K562 (cell line): ENCODE data around the gene LY6G6F. TPM values are rescaled to one million over a fixed set of nuclear protein-coding genes. Genes with fewer than 3 reads are reported as not detected.

Experiments used
- ETV6 ChIP-seq, 3 experiments: fragments of 150-350 bp in 1 of 3; sonication (generic) in 1 of 3; formaldehyde crosslinking in 1 of 3; IDR thresholded peaks; 2 replicates each; pipeline versions ENCODE4 v1.6.1 to v1.8.0; 2014 to 2022; ENCODE audit warnings: borderline replicate concordance in 2 of 3, low read depth in 2 of 3, antibody characterized with exemption in 1 of 3, low read length in 1 of 3, mild to moderate bottlenecking in 1 of 3, missing genetic modification reagents in 1 of 3
- GATA2 ChIP-seq: sonication (generic); formaldehyde crosslinking; IDR thresholded peaks from 2 replicates; pipeline ENCODE4 v1.4.0; 2020; ENCODE audit warnings: mild to moderate bottlenecking, missing genetic modification reagents
- NR1H2 ChIP-seq: sonication (generic); formaldehyde crosslinking; IDR thresholded peaks from 2 replicates; pipeline ENCODE4 v1.4.0; 2020; ENCODE audit warnings: mild to moderate bottlenecking, missing genetic modification reagents
- RB1 ChIP-seq: fragments of 450-650 bp; IDR thresholded peaks from 2 replicates; pipeline ENCODE4 v1.6.1; 2017; ENCODE audit warnings: low read depth, mild to moderate bottlenecking
- SRSF7 ChIP-seq: fragments of 200-400 bp; formaldehyde crosslinking; optimal IDR thresholded peaks from 2 replicates; pipeline ENCODE3; 2017; ENCODE audit warnings: mild to moderate bottlenecking, low read depth, low read length
- ZBTB1 ChIP-seq: sonication (generic); formaldehyde crosslinking; IDR thresholded peaks from 2 replicates; pipeline ENCODE4 v1.8.1; 2023; ENCODE audit warnings: missing genetic modification reagents, low read depth, mild to moderate bottlenecking, borderline replicate concordance
- ZNF134 ChIP-seq: fragments of 250-450 bp; sonication (Bioruptor Pico); conservative IDR thresholded peaks from 2 replicates; pipeline ENCODE4 v1.4.0; 2020
- ZNF174 ChIP-seq: fragments of 250-450 bp; sonication (Bioruptor Pico); IDR thresholded peaks from 2 replicates; pipeline ENCODE4 v1.4.0; 2020; ENCODE audit warnings: mild to moderate bottlenecking
- ZNF707 ChIP-seq: fragments of 250-450 bp; sonication (Bioruptor Pico); conservative IDR thresholded peaks from 2 replicates; pipeline ENCODE4 v1.8.0; 2022; ENCODE audit warnings: inconsistent platforms, mild to moderate bottlenecking, moderate library complexity
- polyA plus RNA-seq, 8 experiments: library from polyadenylated mRNA; depleted of rRNA in 4 of 8; stranded (reverse) in 5 of 8; unstranded in 3 of 8; fragments of >200 nt; fragmentation: Nextera tagmentation in 2 of 8; fragmentation: Illumina TruSeq in 1 of 8; extraction: Ambion mirVana in 2 of 8; extraction: Trizol in 1 of 8; gene quantifications; 2 replicates each; pipeline versions ENCODE4 v1.2.1 to v1.2.3, GENCODE V29; 2011 to 2014; ENCODE audit warnings: inconsistent platforms in 1 of 8, missing spikeins in 1 of 8
- total RNA-seq, 7 experiments: library from RNA; depleted of rRNA in 6 of 7; stranded (reverse); fragments of >200 nt in 6 of 7; fragmentation: Illumina TruSeq in 2 of 7; extraction: Trizol in 2 of 7; gene quantifications; 2 replicates each; pipeline versions ENCODE4 v1.2.1 to v1.2.3, GENCODE V29; 2011 to 2021; ENCODE audit warnings: low replicate concordance in 1 of 7
- TF ChIP-seq, protein P1 (sequence below): fragments of 250-450 bp; sonication (Bioruptor Pico); IDR thresholded peaks from 2 replicates; pipeline ENCODE4 v1.5.0; 2022; ENCODE audit warnings: mild to moderate bottlenecking
- TF ChIP-seq, protein P2 (sequence below): fragments of 450-650 bp; IDR thresholded peaks from 2 replicates; pipeline ENCODE4 v1.6.1; 2016
- TF ChIP-seq, protein P3 (sequence below): fragments of 200-800 bp; sonication (Bioruptor generic); IDR thresholded peaks from 2 replicates; pipeline ENCODE4 v1.6.1; 2017; ENCODE audit warnings: missing genetic modification characterization, missing compliant biosample characterization
- TF ChIP-seq, protein P4 (sequence below): fragments of 250-450 bp; sonication (Bioruptor Pico); IDR thresholded peaks from 2 replicates; pipeline ENCODE4 v1.8.0; 2022; ENCODE audit warnings: inconsistent platforms, mild to moderate bottlenecking, moderate library complexity, borderline replicate concordance
- TF ChIP-seq, protein P5 (sequence below): fragments of 450-650 bp; formaldehyde crosslinking; IDR thresholded peaks from 2 replicates; pipeline ENCODE4 v1.4.0; 2020; ENCODE audit warnings: mild to moderate bottlenecking, moderate library complexity

LY6G6F gene
- total and polyA plus RNA-seq, 9 of the 15 experiments (the other 6 are each of a cell fraction or from before 2014, with no cell fraction given), result 0.14 to 0.50 (median 0.28) TPM; not detected in 2

DNA sequence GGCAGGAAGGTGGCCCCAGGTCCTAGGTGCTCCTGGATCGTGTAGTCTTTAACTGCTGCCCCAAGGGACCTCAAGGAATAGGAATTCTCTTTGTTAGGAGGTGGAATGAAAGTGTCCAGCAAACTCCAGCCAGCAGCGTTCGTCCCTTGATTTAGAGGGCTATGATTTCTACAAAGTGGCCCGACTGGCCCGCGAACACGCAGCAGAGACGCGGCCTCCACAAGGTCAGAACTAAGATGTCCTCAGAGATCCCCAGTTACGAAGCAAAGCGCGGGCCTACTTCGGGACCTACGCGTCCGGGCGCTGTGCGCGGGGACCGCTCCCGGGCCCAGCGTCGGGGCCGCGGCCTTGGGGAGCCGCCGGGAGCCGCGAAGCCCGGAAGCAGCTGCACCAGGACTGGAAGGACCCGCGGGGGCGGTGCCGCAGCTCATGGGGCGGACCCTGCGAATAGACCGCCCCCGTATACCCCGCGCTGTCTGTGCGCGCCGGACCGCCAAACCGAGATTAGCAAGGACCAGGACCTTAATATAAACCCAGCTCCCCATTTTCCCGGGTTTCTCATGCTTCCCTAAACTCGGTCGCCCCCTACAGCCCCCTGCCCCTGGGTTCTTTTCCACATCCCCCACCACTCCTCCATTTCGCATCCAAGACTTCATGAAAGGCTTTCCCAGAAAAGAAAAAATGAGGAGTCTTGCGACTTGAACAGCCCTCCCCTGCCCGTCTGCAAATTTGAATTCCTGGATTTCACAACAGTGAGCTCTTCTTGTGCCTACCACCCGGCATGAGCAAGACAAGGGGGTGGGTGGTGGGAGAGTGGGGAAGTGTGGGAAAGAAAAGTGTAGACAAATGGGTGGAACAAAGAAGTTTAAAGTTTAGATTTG, 46.0 kb upstream of the LY6G6F start, which contains the start of gene C6orf47 (continued):
- TF ChIP-seq, protein P1, sequence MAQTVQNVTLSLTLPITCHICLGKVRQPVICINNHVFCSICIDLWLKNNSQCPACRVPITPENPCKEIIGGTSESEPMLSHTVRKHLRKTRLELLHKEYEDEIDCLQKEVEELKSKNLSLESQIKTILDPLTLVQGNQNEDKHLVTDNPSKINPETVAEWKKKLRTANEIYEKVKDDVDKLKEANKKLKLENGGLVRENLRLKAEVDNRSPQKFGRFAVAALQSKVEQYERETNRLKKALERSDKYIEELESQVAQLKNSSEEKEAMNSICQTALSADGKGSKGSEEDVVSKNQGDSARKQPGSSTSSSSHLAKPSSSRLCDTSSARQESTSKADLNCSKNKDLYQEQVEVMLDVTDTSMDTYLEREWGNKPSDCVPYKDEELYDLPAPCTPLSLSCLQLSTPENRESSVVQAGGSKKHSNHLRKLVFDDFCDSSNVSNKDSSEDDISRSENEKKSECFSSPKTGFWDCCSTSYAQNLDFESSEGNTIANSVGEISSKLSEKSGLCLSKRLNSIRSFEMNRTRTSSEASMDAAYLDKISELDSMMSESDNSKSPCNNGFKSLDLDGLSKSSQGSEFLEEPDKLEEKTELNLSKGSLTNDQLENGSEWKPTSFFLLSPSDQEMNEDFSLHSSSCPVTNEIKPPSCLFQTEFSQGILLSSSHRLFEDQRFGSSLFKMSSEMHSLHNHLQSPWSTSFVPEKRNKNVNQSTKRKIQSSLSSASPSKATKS (CRISPR knock-in tag), result peak; percentile 75; the same call in 1 of the 2 replicates
- TF ChIP-seq, protein P2, sequence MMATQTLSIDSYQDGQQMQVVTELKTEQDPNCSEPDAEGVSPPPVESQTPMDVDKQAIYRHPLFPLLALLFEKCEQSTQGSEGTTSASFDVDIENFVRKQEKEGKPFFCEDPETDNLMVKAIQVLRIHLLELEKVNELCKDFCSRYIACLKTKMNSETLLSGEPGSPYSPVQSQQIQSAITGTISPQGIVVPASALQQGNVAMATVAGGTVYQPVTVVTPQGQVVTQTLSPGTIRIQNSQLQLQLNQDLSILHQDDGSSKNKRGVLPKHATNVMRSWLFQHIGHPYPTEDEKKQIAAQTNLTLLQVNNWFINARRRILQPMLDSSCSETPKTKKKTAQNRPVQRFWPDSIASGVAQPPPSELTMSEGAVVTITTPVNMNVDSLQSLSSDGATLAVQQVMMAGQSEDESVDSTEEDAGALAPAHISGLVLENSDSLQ, result no peak
- TF ChIP-seq, protein P3, sequence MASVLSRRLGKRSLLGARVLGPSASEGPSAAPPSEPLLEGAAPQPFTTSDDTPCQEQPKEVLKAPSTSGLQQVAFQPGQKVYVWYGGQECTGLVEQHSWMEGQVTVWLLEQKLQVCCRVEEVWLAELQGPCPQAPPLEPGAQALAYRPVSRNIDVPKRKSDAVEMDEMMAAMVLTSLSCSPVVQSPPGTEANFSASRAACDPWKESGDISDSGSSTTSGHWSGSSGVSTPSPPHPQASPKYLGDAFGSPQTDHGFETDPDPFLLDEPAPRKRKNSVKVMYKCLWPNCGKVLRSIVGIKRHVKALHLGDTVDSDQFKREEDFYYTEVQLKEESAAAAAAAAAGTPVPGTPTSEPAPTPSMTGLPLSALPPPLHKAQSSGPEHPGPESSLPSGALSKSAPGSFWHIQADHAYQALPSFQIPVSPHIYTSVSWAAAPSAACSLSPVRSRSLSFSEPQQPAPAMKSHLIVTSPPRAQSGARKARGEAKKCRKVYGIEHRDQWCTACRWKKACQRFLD, result no peak
- no peak for TF ChIP-seq RB1
- no peak for TF ChIP-seq GATA2 (CRISPR knock-in tag)
- TF ChIP-seq SRSF7, result no peak
- TF ChIP-seq, protein P4, sequence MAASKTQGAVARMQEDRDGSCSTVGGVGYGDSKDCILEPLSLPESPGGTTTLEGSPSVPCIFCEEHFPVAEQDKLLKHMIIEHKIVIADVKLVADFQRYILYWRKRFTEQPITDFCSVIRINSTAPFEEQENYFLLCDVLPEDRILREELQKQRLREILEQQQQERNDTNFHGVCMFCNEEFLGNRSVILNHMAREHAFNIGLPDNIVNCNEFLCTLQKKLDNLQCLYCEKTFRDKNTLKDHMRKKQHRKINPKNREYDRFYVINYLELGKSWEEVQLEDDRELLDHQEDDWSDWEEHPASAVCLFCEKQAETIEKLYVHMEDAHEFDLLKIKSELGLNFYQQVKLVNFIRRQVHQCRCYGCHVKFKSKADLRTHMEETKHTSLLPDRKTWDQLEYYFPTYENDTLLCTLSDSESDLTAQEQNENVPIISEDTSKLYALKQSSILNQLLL (CRISPR knock-in tag), result 0 out of 2 replicates have a peak, but pooled peaks have one; percentile 29
- peak; percentile 79 for TF ChIP-seq ZBTB1 (CRISPR knock-in tag)
- no peak; the same call in 1 of the 2 replicates for TF ChIP-seq ZNF707 (CRISPR knock-in tag)
- no peak for TF ChIP-seq ETV6 (IDR thresholded peaks at IDR 0.05; ENCODE audit: borderline replicate concordance in 1 of 2, low read depth in 2 of 2, low read length in 1 of 2)
- no peak for TF ChIP-seq ETV6 (CRISPR knock-in tag; IDR thresholded peaks at IDR 0.05; ENCODE audit: borderline replicate concordance)
- no peak for TF ChIP-seq NR1H2
- 0 out of 2 replicates have a peak, but pooled peaks have one; percentile 5 for TF ChIP-seq ZNF134 (CRISPR knock-in tag)
- TF ChIP-seq, protein P5, sequence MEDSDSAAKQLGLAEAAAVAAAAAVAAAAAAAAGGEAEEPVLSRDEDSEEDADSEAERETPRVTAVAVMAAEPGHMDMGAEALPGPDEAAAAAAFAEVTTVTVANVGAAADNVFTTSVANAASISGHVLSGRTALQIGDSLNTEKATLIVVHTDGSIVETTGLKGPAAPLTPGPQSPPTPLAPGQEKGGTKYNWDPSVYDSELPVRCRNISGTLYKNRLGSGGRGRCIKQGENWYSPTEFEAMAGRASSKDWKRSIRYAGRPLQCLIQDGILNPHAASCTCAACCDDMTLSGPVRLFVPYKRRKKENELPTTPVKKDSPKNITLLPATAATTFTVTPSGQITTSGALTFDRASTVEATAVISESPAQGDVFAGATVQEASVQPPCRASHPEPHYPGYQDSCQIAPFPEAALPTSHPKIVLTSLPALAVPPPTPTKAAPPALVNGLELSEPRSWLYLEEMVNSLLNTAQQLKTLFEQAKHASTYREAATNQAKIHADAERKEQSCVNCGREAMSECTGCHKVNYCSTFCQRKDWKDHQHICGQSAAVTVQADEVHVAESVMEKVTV (CRISPR knock-in tag), result peak; percentile 4; the same call in 1 of the 2 replicates
- no peak for TF ChIP-seq ZNF174 (CRISPR knock-in tag)
